GM12891 (cell line): ENCODE data around the gene ACBD4.
A peak's percentile ranks its signal among the peaks of the same experiment; 100 is the strongest.
"Not testable (repeated sequence)": the region's sequence is repeated elsewhere in the genome, so short reads cannot be mapped to it uniquely, and the experiment has no call there.

ENCODE experiments used
- DNase-seq: peaks from one replicate; pipeline ENCODE4 v3.0.0; 2011; ENCODE audit warnings: low spot score; ENCODE audit not compliant: insufficient read length
- FAIRE-seq: peaks from 2 replicates; lab custom pipeline; 2011; peaks lifted over from hg19 to GRCh38; lab: Jason Lieb, UNC
- PAX5 ChIP-seq: IDR thresholded peaks from 2 replicates; pipeline ENCODE4 v1.6.1; 2011; ENCODE audit warnings: low read length, moderate library complexity, mild to moderate bottlenecking; ENCODE audit not compliant: insufficient read depth, severe bottlenecking
- POLR2A ChIP-seq: IDR thresholded peaks from 2 replicates; pipeline ENCODE4 v1.6.1; 2011; ENCODE audit warnings: low read depth, low read length, control low read depth
- POLR2AphosphoS5 ChIP-seq: IDR thresholded peaks from 2 replicates; pipeline ENCODE4 v1.6.1; 2011; ENCODE audit warnings: low read depth, low read length, control low read depth
- POU2F2 ChIP-seq: IDR thresholded peaks from 2 replicates; pipeline ENCODE4 v1.6.1; 2011; ENCODE audit warnings: low read depth, mild to moderate bottlenecking, control low read depth, low read length, moderate library complexity
- SPI1 ChIP-seq: IDR thresholded peaks from 2 replicates; pipeline ENCODE4 v1.6.1; 2011; ENCODE audit warnings: low read depth, low read length, control low read depth
- TAF1 ChIP-seq: IDR thresholded peaks from 2 replicates; pipeline ENCODE4 v1.6.1; 2011; ENCODE audit warnings: low read depth, low read length, control low read depth

ACBD4 gene

DNA sequence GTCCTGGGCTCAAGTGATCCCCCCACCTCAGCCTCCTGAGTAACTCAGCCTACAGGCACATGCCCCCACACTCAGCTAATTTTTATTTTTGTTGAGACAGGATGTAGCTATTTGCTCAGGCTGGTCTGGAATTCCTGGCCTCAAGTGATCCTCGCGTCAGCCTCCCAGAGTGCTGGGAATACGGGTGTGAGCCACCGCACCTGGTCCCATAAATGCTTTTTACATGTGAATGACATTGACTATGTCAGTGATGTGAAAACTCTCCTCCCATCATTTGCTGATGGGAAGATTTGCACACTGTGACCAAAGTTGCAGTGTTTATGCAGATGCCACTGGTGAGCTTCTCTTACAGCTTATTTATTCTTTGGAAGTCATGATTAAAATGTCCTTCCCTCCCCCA, 18.2 kb upstream of the ACBD4 start:
- FAIRE-seq (no peak), DNase-seq (no peak)
- no peak for TF ChIP-seq TAF1
- TF ChIP-seq POLR2AphosphoS5, result no peak
- TF ChIP-seq SPI1, result no peak
- no peak for TF ChIP-seq POLR2A

DNA sequence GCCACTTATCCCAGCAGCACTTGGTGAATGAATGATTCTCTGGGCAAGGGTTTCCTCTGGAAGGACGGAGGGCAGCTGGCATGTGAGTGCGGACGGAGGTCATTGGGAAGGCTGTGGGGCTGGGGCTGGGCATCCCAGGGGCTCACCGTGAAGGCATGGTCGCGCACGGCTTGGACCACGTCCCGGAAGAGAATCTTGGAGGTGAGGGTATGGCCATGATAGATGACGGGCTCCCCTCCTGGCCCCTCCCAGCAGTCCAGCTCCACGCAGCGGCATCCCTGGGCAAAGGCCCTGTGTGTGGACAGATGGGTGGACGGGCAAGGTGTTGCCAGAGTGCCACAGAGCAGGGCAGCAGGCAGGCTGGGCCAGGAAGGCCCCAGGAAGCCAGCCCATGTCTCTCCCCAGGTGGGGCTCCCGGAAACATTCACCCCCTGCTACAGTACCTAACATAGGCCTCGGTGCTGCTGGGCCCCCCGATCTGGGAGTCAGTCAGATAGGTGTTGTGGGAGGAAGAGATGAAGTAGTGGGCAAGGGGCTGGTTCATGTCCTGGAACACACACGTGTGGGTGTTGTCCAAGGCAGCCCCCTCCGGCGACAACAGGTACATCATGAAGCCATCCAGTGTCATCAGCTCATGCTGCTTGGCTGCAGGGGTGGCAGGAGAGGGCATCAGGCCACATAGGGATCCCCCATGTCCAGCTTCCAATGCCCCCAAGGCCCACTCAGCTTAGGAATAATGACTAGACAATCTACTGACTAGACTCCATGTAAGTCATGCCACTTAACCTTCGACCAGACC, 17.4 kb upstream of the ACBD4 start:
- TF ChIP-seq SPI1 (no peak), POLR2A (no peak), POLR2AphosphoS5 (no peak), POU2F2 (no peak), TAF1 (no peak), PAX5 (no peak)
- FAIRE-seq, result no peak
- DNase-seq, result no peak

DNA sequence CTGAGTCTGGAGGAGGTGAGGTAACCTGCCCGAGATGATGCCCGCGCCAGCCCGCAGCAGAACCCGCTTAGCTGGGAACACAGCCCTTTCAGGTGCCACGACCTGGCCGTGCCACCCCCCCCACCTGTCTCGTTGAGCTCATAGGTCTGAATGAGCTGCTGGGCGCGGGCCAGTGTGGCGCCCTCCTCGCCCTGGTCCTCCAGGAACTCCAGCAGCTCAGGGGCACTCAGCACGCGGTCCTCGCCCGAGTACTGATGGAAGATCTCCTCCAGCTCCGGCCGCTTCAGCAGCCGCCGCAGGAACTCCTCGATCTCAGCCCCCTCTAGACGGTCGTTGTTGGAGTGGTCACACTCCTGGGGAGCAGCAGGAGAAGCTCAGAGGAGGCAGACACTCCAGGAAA, 16.8 kb upstream of the ACBD4 start:
- FAIRE-seq, result no peak
- TF ChIP-seq PAX5 (no peak), POLR2A (no peak), SPI1 (no peak), TAF1 (no peak), POU2F2 (no peak), POLR2AphosphoS5 (no peak)
- DNase-seq, result no peak

DNA sequence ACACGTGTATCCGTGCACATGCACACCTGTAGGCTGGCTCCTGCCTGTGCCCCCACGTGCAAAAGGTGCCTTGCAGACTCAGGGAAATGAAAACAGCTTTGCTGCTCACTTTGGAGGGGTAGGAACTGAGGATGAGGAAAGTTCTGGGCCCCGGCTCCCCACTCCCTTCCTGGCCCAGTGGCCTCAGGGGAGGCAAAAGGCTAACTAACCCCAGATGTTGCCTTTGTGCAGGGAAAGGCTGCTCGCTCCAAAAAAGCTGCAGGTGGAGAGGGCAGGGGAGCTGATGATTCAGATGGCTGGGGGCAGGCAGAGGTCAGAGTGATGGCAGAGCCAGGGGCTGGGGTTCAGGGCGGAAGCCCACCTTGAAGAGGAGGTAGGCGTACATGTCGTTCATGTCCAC, 15.5 kb upstream of the ACBD4 start:
- FAIRE-seq, result no peak

DNA sequence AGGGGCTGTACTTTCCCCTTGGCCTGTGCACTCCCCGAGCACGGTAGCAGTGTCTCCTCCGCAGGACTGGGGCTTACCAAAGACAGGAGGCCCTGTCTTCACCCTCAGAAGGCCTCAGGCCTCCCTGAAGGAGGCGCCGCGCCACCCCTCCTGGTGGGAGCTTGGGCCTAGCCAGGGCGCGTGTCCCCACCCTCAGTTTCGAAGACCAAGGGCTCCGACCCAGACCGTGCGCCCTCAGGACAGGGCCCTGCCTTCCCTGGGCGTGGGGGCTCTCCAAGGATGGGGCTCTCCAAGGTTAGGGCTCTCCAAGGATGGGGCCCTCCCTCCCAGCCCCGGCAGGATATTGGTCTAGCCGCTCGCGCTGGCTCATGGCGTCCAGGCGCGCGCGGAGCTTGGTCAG, 14.9 kb upstream of the ACBD4 start:
- DNase-seq (no peak), FAIRE-seq (no peak)
- TF ChIP-seq POLR2AphosphoS5 (no peak), POLR2A (no peak), TAF1 (no peak), POU2F2 (no peak), SPI1 (no peak), PAX5 (no peak)

More for the DNA sequence above, 15.5 kb upstream of the ACBD4 start:
- TF ChIP-seq PAX5, result no peak
- no peak for TF ChIP-seq POU2F2
- TF ChIP-seq SPI1, result no peak
- no peak for TF ChIP-seq POLR2AphosphoS5
- TF ChIP-seq POLR2A, result no peak
- TF ChIP-seq TAF1, result no peak
- no peak for DNase-seq

DNA sequence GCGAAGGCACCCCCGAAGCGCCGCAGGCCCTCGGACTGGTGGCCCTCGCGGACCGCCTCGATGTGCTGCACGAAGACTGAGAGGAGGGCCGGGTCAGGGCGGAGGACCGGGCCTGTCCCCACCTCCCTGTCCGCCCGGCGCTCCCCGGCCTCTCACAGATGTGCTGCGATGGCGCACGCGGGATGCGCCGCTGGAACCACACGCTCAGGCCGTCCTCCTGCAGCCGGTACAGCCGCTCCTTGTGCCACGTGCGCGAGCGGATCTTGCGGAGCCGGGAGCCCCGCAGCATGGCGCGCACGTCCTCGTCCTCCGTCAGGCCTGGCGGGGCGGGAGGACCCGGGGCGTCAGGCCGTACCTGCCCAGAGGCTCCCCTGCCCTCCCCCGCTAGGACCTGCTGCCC, 14.4 kb upstream of the ACBD4 start:
- no peak for TF ChIP-seq POU2F2
- FAIRE-seq, result no peak
- DNase-seq, result no peak

DNA sequence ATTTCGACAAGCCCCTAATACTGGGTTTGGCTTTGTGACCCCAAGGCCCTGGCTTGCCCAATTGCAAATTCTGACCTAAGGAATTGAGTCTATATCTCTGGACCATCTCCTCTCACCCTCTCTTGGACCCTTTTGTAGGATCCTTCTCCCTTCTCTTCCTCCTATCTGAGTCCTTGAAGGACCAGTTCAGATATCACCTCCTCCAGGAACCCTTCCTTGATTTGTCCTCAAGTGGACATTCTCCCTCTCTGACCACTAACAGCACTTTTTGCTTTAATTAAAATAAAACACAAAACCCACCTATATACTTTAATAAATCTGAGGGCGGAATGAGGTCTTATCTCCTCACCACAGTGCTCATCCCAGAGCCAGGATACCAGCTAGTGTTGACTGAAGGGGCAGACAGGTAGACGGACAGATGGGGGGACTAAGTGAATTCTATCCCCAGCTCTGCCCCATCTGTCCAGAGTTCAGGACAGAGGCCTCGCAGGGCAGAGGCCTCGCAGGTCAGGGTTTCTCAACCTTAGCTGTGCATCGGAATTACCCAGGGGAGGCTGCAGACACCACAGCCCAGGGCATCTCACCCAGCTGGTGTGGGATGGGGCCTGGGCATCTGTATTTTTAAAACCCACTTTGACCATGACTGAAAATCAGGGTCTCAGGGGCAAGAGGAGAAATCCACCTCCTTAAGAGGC, 12.3 kb upstream of the ACBD4 start:
- FAIRE-seq (no peak), DNase-seq (no peak)
- no peak for TF ChIP-seq TAF1
- TF ChIP-seq SPI1, result no peak
- TF ChIP-seq POU2F2, result no peak
- TF ChIP-seq POLR2A, result no peak
- TF ChIP-seq PAX5, result no peak
- no peak for TF ChIP-seq POLR2AphosphoS5

DNA sequence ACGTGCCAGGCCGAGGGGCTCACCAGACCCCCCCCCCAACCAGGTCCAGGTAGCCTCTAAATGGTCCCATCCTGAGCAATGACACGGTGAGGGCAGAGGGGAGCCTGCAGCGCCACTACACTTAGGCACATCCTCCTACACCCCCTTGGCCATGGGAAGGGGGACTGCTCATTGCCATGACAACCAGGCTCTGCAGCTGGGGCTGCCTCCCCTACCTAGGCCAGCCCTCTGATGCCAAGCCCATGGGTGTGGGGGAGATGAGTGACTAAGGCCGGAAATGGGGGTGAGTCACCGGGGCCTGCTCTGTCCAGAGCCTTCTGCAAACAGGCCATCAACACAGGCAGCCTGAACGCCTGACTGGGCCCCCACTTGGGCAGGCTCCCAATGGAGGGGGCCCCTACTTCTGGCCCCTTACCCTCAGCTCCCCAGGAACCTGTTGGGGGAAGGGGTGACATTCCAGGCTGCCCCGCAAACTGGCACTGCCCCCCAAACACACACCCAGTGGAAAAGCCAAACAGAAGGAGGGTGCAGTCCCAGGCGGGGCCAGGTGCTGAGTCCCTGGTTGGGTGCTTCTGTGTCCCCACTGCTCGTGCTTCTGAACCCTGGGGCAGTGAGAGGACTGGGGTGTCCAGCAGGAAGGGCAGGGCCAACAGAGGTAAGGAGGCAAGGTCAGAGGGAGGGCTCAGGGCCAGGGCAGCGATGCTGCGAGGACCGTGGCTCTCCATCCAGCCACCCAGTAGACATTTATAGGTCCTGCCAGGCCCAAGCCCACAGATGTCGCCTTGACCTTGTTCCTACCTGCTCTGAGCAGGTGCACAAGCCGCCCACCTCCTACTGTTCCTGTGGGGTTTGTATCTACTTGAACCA, 11.3 kb upstream of the ACBD4 start:
- TF ChIP-seq PAX5 (no peak), SPI1 (no peak), TAF1 (no peak), POLR2AphosphoS5 (no peak), POU2F2 (no peak), POLR2A (no peak)
- FAIRE-seq (peak; percentile 64), DNase-seq (no peak)

DNA sequence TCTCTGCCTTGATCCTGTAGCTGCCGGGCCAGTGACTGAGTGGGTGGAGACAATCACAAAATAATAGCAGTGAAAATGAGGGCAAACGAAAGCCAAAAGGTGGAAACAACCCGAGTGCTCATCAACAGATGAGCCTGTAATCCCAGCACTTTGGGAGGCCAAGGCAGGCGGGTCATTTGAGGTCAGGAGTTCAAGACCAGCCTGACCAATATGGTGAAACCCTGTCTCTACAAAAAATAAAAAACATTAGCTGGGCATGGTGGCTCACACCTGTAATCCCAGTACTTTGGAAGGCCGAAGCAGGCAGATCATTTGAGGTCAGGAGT, 10.7 kb upstream of the ACBD4 start:
- not testable (repeated sequence) for FAIRE-seq, DNase-seq

DNA sequence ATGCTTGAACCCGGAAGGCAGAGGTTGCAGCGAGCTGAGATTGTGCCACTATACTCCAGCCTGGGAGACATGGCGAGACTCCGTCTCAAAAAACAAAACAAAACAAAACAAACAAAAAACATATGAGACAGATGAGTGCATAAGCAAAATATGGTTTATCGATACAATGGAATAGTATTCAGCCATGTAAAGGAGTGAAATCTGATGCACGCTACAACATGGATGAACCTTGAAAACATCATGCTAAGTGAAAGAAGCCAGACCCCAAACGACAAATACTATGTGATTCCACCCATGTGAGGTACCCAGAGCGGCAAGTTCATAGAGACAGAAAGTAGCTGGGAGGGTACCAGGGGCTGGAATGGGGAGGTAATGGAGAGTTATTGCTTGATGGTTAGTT, 10.0 kb upstream of the ACBD4 start:
- TF ChIP-seq TAF1, result no peak
- no peak for TF ChIP-seq POLR2AphosphoS5
- no peak for TF ChIP-seq POU2F2
- no peak for TF ChIP-seq SPI1
- no peak for TF ChIP-seq POLR2A
- TF ChIP-seq PAX5, result no peak
- FAIRE-seq (no peak), DNase-seq (no peak)
